GM19043 (cell line): ENCODE results near the gene GTSE1.

Experiments
- ATAC-seq: cut with Tn5 transposase; IDR thresholded peaks from one replicate; pipeline ENCODE4 v1.9.1; 2021; ENCODE audit warnings: low read depth; ENCODE audit not compliant: unreplicated experiment

The GTSE1 gene

DNA sequence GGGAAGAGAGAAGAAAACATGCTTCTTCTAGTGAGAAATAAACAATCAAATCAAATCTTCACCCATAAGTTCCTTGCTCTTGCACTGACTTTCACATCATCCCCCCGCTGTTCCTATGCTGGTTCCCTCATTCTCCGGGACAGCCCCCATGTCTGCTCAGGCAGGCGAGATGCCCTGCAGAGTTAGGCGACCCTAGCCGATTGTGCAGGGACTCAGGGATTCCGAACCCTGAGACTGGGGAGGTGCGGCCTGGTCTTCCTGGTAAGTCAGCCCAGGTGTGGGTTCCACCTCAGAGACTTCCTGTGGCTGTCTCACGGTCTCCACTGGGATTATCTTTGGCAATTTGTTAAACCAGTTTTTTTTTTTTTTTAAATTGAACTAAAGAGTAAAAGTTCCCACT, 22.3 kb upstream of the GTSE1 start:
- no peak for ATAC-seq

DNA sequence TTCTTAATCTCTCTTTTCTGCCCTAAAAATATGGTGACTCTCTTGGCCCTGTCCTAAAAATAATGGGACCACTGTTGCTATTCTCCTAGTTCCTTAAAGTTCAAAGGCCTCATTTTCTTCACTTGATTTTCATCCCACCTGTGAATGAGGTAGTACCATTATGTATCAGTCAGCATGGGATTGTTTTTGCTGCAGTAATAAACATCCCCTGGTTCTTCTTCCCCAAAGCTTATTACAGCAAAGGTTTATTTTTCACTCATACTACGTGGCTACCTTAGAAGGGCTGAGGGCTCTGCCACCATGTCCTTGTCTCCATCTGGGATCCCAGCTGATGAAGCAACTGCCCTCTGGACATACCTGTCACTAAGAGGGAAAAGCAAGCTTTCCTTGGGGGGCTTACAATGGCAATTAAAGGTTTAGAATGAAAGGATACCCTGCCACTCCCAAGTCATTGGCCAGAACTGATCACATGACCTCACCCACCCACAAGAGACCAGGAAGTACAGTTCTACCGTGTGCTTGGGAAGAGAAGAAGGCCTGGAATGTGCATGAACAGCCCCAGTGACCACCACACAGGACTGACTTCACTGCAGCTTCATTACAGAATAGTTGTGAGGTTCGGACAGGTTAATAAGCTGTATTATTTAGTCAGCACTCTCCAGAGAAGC, 21.1 kb upstream of the GTSE1 start:
- ATAC-seq: no peak

DNA sequence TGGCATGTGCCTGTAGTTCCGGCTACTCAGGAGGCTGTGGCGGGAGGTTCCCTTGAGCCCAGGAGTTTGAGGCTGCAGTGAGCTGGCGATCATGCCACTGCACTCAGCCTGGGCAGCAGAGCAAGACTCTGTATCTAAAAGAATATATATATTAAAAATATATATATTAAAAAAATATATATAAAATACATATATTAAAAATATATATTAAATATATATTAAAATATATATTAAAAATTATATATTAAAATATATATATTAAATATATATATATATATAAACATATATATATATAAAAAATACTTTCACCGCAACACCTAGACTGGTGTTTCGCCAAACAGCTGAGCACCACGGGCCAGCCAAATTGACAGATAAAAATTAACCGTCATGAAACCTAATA, 20.1 kb upstream of the GTSE1 start:
- no peak for ATAC-seq

DNA sequence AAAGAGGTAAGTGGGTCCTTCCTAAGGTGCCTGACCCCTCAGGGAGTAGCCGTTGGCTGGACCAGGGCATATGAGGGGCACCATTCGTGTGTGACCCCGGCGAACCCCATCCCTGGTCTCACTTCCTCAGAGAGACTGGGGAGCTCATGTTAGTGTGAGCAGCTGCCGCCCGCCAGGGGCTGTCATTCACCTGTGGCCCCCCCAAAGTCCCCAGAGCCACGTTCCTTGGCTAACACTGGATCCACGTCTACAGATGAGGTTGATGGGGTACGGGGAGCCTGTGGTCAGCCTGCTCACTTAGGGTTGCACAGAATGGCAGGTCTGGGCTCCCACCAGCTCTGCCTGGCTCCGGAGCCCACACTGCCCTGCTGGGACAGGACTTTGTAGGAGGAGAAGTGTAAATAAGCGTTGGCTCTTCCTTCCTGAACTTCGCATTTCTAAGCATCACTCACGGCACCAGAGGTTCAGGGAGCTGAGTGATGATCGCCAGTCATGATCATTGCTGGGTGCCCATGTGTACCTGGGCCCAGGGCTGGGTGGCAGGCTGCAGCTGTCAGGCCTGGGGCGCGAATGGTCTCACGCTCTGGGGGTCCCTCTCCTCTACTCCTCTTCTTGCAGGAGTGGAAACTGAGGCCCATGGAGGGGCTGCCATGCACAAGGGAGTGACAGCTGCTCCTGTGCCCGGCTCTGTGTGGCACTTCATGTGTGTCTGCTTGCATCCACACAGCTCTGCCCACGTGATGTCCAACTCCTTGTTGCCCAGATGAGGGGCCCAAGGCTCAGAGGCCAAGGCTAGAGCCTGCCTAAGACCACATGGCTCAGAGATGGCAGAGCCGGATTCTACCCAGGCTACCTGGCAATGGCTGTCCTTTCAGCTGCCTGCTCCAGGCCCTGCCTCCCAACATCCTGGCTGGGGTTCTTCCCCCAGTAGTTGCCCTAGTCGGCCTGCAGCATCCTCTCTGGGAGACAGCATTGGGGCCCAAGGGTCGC, 17.7 kb upstream of the GTSE1 start:
- no peak for ATAC-seq

DNA sequence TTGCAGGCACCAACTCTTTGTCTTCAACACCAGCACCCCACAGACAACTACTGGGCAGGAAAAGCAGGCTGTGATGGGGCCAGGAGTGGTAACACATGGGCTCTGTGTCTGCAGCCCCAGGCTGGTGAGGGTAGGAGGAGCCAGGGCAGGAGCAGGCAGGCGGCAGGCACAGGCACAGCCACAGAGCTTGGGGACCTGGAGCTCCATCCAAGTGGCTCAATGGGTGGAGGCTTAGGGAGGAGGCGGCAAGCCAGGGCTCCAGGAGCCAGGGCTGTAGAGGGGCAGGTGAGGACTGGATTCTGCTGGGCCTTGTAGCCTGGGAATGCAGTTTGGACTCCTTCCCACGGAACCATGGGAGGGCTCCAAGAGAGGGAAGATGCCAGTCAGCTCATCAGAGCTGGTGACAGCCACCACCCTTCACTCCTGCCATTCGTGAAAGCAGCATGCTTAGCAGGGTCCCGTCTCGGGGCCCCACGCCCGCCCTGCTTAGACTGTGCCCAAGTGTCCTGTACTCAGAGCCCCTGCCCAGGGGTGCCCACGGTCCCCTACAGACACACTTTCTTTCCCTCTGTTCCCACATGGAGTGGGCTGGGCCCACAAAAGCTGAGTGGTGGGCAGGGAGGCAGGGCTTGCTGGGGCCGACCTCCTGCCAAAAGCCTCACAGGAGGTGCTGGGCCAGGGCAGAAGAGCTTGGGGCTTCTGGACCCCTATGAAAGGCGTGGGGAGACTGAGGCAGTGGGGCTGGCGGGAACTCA, 16.4 kb upstream of the GTSE1 start:
- ATAC-seq: no peak

DNA sequence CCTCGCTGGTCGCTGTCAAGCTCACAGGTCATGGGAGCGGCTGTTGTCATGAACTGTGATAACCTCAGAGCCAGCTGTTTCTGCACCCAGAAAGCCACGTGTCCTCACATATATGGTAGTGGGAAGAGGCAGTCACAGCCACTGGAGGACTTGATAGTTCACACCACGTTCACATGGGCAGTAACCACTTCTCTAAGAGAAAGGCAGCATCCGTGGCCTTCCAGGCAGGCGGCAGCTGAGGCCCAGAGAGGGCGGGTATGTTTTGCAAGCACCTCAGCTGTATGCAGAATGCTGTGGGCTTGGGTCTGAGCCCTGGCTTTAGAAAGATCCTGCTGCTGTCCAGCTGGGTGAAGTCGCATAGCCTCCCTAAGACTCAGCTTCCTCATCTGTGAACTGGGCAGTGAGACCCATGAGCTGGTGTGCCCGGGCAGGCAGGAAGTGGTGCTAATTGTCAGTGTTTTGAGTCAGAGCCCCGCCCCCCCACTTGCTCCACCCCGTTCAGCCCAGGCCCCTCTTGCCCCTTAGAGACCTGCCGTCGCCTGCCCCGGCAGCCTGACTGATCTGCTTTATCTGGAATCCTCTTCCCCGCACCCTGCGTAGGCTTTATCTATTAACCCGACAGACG, 15.6 kb upstream of the GTSE1 start:
- no peak for ATAC-seq

DNA sequence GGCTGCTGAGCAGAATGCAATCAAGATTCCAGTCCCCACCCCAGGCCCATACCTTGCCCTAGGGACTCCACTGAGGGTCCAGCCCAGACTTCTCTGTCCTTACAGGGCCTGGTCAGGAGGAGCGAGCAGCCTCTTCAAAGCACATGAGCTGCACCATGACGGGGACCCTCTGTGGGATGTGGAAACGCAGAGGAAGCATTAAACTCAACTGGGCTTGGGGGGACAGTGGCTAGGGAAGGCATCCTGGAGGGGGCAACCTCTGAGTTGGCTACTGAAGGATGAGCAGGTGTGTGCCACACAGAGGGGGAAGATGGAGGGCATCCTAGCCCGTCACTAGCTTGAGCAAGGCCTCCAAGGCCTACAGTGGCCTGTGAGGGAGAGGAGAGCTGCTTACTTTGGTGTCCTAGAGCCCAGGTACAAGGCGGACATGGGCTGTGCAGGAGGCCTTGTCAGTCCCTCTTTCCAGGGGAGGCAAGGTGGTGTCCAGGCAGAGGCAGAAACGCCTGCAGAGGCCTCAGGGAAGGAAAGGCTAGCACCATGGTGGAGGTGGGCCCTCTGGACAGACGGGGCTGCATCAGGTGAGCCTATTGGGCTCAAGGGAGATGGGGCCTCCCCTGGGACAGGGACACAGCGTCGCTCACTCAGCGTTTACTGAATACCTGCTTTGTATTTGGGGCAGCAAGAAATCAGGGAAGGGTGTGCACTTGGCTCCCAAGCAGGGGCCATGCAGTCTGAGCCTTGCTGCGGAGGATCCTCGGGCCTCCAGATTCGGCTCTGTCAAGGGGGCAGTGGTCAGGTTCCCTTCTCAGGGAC, 14.6 kb upstream of the GTSE1 start:
- no peak for ATAC-seq

DNA sequence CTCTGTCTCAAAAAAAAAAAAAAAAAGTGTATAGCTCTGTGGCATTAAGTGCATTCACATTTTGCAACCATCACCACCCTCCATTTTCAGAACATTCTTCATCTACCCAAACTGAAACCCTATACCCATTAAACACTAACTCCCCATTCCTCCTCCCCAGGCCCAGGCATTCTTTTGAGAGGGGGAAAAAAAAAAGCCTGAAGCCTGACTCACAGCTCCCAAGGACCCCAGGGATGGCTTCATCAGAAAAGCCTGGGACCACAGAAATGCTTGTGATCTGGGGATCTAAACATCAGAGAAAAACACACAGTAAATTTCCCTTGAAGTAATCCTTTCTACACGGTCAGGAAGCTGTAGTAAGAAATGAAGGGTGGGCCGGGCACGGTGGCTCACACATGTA, 10.7 kb upstream of the GTSE1 start:
- no peak for ATAC-seq

DNA sequence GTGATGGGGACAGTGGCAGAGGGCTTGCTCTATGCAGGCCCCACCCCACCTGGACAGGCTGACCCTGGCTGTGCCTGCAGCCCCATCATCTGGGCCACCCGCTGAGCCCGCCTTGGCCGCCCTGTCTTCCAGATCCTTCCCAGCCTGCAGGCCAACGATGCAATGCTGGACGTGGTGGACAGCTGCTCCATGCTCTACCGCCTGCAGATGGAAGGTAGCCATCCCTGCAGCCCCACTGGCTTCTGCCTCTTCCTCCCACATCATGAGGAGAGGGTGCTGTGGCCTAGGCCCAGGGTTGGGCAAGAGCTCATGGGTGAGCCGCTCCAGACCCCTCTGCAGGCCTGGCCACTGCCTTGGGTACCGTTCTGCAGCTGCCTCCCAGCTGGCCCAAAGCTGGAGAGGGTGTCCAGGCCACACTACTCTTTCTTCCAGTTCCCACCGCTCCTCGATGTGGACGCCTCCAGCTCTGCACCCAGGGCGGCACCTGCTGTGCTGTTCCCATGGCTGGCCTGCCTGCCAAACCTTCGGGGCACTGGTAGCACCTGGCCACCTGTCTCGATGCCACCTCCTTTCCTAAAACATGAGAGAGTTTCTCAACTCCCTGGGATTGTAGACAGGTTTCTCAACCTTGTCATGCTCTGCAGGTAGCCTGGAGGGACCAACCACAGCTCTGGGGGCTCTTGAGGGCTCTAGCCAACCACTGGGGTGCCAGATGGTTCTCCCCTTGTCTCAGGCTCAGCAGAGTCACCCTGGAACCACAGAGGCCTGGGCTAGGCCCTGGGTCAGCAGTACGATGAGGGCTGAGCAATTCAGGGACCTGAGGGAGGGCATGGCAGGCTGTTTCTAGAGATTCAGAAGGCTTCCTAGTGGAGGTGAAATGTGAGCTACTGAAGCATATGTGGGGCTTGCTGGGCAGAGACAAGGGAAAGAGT, 9.5 kb upstream of the GTSE1 start:
- no peak for ATAC-seq

DNA sequence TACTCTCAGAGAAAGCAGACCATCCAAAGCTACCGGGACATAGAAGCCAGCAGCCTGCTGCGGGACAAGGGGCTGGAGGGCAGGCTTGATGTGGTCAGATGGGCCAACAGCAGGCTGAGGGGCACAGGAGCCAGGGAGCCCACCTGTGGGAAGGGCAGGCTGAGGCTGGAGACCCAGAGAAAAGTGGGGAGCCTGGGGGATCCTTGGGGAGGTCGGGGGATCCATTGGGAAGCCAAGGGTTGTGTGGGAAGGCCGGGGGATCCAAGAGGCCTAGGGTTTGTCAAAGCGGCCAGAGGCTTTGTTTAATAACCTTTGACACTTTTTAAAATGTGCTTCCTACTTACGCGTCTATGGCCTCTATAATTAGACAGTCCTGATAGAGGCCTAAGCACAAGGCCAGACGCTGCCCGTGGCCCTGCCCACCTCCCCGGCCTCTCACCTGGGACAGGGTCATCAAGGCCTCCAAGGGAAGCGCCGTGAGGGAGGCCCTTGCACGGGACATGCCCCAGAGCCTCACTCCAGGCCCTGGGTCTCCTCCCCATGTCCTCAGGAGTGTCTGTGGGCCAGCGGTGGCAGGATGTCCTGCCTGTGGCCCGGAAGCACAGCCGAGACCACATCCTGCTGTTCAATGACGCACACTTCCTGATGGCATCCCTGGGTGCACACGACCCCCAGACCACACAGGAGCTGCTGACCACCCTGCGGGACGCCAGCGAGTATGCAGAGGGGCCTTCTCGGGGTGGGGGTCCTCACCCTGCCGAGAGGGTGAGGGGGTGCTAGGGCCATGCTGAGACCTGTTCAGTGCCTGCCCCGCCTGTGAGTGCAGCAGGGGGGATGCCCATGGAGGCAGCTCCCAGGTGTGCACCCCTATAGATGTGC, 8.6 kb upstream of the GTSE1 start:
- peak; percentile 85 for ATAC-seq

DNA sequence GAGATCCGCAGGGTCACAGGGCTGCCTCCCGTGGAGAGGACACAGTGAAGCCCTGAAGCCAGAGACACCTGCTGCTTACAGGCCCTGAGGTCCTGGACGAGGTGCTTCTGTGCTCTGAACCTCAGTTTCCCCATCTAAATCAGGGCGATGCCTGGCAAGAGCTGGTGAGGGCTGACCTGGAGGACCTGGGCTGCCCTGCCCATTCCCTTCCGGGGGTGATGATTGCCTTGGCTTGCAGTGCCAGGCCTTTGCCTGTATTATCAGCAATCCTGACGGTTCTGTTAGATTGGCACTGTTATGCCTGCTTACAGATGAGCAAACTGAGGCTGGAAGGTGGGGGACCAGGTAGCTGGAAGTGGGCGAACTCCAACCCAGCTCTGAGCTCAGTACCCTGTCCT, 7.8 kb upstream of the GTSE1 start:
- ATAC-seq: no peak

DNA sequence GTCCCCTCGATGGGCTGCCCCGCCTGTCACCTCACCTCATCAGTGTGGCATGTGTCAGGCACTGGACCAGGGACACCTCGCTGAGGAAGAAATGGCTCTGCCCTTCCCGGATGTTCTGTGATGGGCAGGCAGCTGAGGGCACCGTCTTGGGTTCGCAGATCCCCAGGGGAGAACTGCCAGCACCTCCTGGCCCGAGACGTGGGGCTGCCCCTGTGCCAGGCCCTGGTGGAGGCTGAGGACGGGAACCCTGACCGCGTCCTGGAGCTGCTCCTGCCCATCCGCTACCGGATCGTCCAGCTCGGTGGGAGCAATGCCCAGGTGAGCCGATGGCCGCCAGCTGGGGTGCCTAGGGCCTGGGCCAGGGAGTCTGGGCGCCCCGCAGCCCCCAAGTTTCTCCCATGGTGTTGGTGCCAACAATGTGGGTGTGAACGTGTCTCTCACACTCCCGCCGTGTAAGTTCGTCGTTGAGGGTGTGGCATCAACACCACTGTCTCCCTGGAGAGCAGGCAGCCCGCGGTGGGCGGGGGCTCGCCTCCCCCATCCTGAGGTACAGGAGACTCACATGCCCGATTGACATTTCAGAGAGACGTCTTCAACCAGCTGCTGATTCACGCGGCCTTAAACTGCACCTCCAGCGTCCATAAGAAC, 7.3 kb upstream of the GTSE1 start:
- ATAC-seq: no peak

DNA sequence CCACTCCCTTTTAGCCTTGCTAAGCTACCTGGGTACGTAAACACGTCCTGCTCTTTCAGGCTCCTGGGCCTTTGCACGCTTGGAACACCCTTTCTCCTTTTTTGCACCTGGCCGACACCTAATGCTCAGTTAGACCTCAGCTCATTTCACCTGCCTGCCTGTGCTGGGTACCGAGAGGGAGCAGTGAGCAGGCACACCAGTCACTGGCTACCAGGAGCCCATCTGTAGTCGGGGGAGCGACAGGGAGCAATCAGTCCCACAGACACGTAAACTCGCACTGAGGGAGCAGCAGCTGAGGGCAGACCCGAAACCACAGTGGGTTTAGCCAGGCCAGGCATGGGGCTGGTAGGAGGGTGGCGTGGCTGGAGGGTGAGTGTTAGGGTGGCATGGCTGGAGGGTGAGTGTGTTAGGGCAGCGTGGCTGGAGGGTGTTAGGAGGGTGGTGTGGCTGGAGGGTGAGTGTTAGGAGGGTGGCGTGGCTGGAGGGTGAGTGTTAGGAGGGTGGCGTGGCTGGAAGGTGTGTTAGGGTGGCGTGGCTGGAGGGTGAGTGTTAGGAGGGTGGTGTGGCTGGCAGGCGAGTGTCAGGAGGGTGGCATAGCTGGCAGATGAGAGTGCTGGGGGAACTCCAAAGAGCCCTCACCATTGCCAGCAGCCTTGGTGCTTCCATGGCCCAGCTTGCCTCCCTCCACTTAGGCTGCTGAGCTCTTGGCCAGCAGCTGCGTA, 6.4 kb upstream of the GTSE1 start:
- no peak for ATAC-seq

DNA sequence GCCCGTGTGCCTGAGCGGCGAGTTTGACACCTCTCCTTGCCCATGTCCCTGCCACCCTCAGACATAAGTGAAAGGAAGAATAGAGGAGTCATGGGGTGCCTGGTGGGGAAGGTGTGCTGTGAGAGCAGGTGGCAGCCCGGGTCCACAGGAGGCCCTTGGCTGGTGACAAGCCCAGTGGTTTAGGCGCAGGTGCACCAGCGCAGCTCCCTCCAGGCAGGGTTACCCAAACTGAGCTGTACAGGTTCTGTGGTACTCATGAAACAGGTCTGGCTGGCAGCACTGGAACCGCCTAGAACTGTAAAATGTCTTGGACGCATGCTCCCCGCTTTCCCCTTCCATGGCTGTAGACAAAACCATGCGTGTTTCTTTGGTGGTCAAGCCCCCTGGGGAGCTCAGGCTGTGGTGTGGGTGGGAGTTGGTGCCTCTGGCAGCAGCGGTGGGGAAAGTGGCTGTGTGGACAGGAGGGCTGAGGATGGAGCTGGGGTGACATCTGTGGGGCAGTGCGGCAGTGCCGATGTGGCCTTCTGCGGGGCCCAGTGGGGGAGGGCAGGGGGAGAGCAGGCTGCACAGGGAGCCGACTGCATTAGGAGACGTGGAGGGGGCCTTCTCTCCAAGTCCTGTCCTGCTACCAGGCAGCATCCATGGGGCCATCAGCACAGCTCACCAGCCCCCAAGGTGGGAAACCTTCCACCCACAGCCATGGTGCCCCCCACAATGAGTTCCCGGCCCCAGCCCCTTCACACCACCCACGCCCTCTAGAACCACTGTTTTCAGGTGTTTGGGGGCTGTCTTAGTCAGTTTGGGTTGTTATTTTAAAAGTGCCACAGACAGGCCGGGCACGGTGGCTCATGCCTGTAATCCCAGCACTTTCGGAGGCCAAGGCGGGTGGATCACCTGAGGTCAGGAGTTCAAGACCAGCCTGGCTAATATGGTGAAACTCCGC, 5.6 kb upstream of the GTSE1 start:
- ATAC-seq: no peak

DNA sequence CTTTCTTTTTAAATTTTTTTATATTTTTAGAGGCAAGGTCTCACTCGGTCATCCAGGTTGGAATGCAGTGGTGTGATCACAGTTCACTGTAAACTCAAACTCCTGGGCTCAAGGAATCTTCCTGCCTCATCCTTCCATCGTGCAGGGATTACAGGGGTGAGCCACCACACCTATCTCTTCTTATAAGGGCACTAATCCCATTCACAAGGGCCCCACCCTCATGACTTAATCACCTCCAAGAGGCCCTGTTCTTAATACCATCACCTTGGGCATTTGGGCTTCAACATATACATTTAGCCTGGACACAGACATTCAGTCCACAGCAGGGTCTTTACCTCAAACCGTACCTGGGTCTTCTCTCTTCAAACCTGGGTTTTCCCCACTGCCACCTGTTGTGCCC, 4.5 kb upstream of the GTSE1 start:
- ATAC-seq: no peak

DNA sequence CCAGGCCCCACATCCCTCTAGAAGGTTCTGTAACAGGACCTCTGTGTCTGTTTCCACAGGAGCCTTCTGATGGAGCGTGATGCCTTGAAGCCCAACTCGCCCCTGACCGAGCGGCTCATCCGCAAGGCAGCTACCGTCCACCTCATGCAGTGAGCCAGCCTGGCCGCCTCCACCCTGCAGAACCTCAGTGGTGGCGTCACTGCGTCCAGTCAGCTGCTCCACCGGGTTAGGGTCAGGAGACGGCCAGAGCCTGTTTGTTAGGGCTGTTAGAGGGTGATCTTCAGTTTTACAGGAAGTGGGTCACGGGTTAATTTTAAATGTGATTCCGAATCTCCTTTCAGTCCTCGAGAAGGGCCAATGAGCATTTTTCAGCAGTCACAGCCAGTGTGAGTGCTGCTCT, 3.9 kb upstream of the GTSE1 start:
- ATAC-seq: no peak
